CD4-positive, alpha-beta T cell treated with Interleukin-15 for 1 hour (primary cell): Measurements from ENCODE around the gene MGAT3.
"Not testable (repeated sequence)": the region's sequence is repeated elsewhere in the genome, so short reads cannot be mapped to it uniquely, and the experiment has no call there.

Source experiments
- DNase-seq: peaks from one replicate; pipeline ENCODE4 v3.0.0-alpha.2; 2020

The MGAT3 gene

DNA sequence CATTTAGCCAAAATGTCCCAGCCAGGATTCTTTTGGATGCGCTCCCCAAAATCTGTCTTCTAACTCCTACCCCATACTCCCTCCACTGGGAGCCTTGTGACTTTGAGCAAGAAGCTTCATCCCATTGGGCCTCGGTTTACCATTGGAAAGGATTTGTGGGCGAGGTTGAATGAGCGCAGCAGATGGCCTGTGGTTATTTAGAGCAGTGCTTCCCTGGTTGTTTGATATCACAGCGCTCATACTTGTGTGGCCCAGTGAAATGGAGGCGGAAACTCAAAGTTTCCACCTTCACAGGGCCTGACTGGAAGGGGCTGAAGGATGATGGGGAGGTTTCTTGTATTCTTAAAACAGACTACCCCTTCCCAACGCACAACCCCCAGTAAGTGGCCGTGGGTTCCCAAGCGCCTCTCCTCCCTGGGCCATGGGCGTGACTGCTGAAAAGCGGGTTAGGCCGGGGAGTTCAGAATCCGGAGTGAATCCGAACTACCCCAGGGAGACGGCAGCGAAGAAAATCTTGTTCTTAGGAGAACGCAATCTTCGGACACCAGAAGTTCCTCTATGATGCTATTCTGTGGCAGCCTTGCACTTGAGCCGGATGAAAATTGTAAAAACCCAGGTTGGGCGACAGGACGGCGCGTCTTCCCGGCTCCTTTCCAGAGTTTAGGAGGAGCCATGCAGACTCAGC lies 62.3 kb downstream of the MGAT3 start:
- no peak for DNase-seq

GRCh38 chr22:39519681-39520225 lies 62.9 kb downstream of the MGAT3 start:
- peak; percentile 97 for DNase-seq

GRCh38 chr22:39520226-39521105 lies 63.7 kb downstream of the MGAT3 start, which contains the start of gene ATF4:
ATF4 (plus strand) TSS chr22:39520562; CDS start chr22:39521446, 884 bp downstream.
- no peak for DNase-seq

GRCh38 chr22:39521106-39521885 lies 64.5 kb downstream of the MGAT3 start:
- peak; percentile 76 for DNase-seq

- not testable (repeated sequence) for DNase-seq
Measured at GRCh38 chr22:39522091-39522490, 65.3 kb downstream of the MGAT3 start.

DNA sequence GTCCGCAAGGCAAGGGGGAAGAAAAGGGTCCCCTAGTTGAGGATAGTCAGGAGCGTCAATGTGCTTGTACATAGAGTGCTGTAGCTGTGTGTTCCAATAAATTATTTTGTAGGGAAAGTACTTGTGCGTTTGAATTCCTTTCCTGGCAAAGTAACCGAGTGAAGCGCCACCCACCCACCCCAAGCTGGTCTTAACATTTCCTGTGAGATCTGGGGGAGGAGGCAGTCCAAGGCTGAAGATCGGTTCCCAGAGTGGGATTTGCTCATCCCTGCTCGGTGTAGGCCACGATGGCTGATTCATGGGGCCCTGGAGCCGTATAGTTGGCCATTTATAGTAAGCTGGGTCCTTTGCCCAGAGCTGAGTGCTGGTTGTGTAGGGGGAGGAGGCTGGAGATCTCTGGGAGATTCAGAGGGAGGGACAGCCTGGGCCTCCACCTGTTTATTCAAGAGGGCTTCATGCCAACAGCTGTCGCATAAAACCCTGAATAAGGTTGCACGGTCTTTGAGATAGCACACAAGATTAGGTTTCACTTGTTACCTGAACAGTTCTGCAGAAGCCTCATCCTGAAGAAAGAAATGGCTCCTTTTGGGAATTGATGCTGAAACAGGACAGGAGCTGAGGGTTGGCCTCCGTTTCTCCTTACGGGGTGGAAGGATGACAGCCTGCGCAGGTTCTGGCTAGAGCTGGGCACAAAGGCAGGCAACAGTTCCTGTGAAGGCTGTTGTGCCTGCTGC lies 65.9 kb downstream of the MGAT3 start:
- no peak for DNase-seq

DNA sequence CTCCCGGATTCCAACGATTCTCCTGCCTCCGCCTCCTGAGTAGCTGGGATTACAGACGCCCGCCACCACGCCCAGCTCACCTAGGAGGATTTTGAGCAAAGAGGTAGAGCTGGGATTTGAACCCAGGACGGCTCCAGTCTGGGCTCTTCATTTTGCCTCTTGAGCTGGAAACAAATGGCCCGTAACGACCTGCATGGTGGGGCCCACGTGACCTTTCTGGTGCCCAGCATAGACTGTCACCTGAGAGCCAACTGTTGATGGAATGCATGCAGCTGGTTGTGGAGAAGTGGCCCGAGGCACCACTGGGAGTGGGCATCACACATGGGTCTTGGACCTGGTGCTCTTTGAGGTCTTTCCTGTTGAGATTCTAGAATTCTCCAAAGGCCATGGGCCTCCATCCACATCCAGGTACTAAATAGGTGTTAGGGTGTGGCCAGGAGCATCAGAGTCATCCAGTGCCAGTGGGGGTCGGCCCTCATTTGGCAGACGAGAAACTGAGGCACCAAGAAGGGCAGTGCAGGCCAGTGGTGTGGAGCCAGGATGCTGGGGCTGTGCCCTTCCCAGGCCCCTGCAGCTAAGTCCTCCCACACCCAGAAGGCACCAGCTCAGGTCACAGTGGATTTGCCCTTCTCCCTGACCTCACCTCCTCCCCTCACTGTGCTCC lies 67.4 kb downstream of the MGAT3 start:
- no peak for DNase-seq

DNA sequence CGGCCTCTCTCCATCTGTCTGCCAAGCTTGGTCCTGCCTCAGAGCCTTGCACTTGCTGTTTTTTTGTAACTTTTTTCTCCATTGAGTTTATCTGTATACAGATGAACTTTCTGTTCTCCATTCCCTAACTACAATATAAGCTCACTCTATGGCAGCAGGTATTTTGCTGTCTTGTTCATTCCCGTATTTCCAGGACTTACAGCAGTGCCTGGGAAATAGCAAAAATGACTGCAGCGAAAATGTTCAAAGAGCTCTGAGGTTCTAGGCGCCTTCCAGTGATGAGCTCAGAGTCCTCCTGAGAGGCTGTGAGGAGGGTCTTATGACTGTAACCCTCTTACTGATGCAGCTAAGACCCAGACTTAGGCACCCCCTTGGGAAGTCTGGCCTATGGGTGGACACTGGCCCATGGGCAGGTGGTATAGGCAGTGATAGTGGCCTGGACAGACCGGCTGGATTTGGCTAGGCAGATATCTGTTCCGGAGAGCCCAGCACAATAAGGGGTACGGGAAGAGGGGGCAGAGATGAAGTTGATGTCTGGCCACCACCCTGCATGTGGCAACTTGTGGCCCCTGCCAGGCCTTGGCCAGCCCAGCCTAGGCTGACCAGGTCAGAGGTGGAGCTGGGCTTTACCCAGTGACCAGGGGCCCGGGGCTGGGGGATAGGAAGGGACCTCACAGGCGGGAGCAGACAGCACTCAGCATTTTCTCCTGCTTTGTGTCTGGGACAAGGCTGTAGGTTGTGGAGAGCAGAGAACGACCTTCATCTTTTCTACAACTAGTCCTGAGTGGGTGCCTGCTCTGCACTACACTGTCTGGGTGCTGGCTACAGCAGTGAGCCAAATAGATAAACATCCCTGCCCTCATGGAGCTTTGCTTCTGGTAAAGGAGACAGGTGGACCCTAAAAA lies 68.2 kb downstream of the MGAT3 start:
- DNase-seq: no peak

DNA sequence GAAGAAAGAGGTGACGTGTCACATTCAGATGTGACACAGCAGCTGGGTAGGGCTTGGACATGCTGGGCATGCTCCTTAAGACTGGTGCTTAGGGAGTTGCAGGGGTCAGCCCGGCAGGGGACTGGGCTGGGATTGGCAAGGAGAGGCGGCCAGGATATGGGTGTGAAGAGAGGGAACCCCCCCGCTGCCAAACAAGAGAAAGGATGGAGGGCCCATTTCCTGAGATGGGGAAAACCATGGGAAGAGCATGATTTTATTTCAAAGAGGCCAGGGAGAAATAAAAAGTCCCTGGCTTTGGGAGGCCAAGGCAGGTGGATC lies 68.8 kb downstream of the MGAT3 start:
- no peak for DNase-seq

GRCh38 chr22:39526736-39527171 lies 69.9 kb downstream of the MGAT3 start:
- DNase-seq: no peak

GRCh38 chr22:39527481-39527961 lies 70.7 kb downstream of the MGAT3 start:
- no peak for DNase-seq

GRCh38 chr22:39528080-39528661 lies 71.4 kb downstream of the MGAT3 start:
- no peak for DNase-seq

GRCh38 chr22:39528681-39529486 lies 72.1 kb downstream of the MGAT3 start:
- DNase-seq: peak; percentile 90

- DNase-seq: no peak
Measured at GRCh38 chr22:39529487-39529851, 72.7 kb downstream of the MGAT3 start.

DNA sequence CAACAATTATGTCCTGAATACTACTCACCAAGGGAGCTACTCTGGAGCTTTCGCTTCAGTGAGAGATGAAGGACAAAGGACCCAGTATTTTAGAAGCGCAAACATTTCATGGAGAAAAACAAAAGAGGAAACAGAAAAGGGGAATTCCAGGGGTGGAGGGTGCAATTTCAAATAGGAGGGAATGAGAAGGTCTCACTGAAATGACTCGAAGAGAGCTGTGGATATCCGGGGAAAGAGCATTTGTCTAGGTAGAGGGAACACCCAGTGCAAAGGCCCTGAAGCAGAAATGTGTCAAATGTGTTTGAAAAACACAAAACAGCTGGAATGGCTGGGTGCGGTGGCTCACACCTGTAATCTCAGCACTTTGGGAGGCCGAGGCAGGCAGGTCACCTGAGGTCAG lies 73.3 kb downstream of the MGAT3 start:
- no peak for DNase-seq

GRCh38 chr22:39530692-39531331 lies 74.0 kb downstream of the MGAT3 start:
- no peak for DNase-seq

- peak; percentile 100 for DNase-seq
Measured at GRCh38 chr22:39532215-39533073, 75.6 kb downstream of the MGAT3 start, which contains the start of gene RPS19BP1. RPS19BP1 (minus strand) TSS chr22:39532748; CDS start chr22:39532738, 10 bp downstream.

DNA sequence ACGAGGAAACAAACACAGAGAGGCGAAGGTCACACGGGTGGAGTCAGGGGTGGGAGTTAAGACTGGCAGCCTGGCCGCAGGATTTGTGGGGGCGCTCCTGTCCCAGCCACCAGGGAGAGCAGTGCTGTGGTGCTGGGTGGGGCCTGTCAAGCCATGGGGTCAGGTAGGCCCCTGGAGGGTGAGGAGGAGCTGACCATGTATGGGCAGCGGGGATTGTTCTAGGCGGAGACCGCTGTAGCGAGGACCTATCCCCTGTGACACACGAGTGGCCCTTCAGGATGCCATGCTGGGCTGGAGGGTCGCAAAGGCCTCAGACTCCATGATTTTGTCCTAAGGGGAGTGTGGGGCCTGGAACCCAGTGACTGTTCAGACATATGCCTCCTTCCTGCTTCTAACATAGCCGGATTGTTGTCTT lies 77.3 kb downstream of the MGAT3 start:
- no peak for DNase-seq
